ENCODE results near the gene PSMD11.
A peak's percentile ranks its signal among the peaks of the same experiment; 100 is the strongest.
"Not testable (repeated sequence)": the region's sequence is repeated elsewhere in the genome, so short reads cannot be mapped to it uniquely, and the experiment has no call there.

Gene PSMD11

DNA sequence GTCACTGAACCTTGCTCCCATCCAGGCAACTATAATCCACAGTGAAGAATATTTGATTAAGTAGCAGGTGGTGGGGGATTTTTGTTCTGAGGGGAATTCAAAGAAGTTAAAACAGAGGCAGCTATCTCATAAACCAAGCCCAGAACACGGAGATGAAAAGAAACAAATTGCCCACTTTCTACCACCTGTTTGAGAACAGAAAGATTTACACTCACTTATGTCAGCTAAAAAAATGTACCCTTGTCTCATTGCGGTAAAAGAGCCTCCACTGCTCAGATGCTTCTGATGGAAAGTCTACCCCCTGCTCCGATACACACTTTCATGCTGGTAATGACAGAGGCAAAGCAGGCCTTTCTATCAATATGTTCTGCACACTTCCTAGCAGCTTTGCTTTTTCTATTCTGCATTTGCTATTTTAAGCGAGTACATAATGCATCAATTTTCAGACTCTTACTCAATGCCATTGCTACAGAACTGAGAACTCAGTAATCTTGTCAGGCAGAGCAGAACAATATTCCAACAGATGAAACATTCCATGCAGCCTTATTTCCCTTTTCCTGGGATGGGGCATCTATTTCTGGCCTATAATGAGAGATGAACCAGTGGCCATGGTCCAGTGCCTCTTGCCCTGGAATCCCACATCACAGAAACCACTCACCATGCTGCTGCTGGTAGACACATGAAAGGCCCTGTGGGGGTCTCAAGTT is 71.5 kb downstream of the PSMD11 start:
- no peak for DNase-seq (ENCODE audit: low spot score)

DNA sequence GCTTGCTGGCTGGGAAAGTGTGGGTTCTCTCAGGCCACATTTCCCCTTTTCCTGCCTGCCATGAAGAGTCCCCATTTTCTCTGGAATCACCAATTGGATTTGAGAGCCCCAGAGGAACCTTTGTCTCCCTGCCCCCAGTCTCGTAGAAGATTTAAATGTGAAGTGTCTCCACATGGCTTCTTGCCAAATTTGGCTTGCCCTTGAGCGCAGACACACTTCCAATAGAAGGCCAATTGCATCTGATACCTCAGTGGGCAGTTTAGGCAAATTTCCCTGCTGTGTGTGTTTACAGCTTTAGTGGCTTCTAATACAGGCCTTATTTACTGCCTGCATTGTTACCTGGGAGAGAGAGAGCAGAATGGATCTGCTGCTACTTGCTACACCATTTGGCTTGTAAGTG is 72.1 kb downstream of the PSMD11 start:
- no peak for DNase-seq (ENCODE audit: low spot score)

DNA sequence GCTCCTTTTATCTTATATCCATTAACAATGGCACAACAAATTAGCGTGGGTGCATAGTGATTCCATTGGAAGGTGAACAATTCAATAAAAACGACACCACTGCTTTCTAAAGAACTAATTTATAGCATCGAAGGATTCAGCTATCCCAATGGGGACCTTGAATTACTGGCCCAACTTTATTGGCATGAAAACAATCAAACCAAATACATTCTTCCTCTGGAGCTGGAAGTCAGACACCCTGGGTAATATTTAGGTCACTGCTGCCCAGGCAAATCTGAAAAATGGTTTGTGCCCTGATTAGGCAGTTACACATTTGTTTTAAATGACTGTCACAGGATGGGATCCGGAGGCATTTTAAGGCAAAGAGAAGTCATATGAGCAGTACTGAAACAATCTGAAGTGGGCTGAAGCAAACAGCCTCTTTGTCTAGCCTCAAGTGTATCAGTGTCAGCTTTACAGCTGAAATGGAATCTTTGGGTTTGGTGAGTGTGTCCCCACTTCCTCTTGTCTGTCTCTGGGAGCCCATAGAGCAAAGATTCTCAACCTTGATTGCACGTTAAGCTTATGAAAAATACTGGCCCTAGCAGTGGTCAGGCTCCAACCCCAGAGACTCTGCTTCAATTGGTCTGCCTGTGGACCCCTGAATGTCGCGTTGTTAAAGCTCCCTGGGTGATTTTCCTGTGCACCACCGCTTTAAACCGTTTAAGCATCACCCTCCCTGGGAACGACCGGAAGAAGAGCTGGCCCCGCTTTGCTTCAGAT is 72.8 kb downstream of the PSMD11 start:
- DNase-seq (ENCODE audit: low spot score), result no peak

DNA sequence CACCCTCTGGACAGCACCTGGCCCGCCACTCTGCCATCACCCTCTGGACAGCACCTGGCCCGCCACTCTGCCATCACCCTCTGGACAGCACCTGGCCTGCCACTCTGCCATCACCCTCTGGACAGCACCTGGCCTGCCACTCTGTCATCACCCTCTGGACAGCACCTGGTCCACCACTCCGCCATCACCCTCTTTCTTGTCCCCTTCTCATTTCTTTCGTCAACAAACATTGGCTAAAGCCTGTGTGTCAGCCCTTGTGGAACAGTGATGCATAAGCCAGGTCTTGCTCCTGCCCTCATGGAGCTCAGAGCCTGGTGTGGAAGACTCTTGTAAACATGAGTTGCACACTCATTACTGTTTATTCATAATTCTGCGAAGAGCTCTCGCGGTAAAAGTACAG is 73.7 kb downstream of the PSMD11 start:
- DNase-seq (ENCODE audit: low spot score), result no peak

DNA sequence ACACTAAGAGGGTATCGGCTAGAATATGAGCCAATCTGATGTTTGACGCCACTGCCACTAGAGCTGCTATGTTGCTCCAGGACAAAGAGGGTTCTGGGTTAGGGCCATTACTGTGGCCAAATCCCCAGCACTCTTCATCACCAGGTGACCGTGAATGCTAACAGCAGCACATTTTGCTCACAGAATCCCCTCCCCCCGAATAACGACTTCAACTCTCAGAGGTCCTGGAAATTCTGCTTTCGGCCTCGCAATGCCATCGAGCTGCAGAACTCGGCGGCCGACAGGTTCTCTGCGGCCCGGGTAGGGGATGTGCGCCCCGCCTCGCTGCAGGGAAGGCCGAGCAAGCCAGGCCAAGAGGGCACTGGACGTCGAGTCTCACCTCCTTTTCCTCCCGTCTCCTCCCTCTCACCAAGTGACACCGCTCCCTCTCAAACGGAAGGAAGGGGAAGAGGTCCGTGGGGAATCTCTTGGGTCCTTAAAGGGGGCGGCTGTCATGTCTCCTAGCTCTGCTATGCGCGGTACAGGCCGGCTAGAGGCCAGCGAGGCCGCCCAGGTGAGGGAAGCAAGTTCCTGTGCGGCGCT is 74.4 kb downstream of the PSMD11 start:
- DNase-seq (ENCODE audit: low spot score), result no peak

DNA sequence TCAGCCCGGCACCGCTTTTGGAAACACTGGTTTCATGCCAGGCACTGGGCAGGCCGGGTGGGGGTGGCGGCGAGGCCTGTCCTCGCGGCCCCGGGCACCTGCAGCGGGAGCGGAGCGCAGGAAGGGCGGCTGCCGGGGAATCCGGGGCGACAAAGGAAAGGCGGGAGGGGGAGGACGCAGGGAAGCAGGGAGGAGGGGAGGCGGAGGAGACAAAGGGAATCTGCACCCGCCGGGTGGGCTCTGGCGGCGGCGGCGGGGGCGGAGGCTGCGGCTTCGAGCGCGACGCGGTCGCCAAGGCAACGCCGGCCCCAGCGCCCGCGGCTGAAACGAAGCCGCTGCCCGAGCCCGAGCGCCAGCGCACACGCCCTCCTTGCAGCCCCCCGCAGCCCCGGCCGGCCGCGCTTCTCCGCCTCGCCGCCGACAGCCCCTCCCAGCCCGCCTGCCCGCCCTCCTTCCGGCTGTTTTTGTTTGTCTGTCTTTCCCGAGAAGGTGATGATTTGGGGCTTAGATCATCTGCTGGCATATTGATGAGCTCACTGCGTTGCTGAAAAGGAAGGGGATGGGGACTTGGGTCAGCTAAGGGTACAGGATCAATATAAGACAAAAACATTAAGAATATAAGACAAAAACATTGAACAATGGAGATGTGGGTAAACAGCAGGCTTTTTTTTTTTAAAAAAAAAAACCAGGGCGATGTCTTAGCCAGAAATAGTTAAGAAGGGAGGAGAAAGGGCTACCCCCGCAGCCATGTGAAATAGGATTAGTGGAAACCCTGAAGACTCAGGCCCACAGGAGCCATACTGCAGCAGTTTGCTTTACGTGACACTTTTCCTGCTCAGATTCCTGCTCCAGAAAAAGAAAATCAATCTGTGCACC is 75.2 kb downstream of the PSMD11 start:
- peak; percentile 55 for DNase-seq (ENCODE audit: low spot score)

DNA sequence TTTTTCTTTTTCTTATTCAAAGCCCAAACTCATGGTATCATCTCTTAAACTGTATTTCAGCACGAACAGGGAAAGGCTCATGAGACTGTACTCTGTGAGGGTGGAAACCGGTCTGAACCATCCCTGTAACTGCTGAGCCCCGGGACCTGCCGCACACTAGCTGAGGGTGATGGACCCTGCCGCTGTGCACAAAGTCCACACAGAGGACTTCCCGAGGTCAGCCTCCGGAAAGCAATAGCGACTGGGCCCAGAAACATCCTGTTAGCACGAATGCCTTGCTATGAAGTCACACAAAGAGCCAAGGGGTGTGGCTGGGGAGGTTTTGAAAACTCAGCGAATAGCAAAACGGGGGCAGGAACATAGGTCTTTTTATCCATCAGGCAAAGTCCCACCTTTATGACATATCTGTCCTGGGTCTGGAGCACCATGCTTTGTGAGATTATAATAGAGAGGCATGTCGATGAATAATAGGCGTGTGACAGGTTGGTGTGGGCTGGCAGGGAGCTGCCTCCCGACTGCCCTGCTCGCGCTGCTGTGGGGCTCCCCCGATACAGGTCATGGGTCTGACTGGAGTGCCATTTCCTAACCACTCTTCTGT is 75.9 kb downstream of the PSMD11 start:
- peak; percentile 42 for DNase-seq (ENCODE audit: low spot score)

DNA sequence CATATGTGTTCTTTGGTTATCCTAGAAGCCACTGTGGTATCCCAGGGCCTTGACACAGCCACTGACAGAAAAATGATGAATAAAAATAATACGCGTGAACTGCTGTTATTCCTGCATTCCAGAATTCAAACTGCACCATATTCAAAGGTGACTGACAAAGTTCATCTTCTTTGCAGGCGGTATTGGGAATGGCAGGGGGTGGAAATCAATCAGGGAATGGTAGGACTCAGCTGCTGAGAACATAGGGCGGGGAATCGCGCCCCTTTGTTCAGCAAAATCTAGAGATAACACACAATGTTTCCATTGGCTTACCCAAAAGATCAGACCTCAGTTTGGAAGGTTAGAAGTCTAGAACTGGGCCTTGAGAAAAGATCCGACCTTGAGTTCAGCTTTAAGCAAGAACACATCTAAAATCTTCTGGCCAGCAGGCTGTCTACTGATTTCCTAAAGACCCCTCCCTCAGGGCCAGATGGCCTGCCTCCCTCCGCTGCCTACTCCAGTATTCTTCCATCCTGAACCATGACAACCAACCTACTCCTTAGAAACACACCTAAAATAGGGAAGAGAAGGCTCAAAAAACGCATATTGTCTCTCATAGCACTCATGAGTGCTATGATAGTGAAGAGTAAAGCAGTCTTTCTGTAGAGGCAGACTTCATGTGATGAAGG is 76.6 kb downstream of the PSMD11 start:
- no peak for DNase-seq (ENCODE audit: low spot score)

DNA sequence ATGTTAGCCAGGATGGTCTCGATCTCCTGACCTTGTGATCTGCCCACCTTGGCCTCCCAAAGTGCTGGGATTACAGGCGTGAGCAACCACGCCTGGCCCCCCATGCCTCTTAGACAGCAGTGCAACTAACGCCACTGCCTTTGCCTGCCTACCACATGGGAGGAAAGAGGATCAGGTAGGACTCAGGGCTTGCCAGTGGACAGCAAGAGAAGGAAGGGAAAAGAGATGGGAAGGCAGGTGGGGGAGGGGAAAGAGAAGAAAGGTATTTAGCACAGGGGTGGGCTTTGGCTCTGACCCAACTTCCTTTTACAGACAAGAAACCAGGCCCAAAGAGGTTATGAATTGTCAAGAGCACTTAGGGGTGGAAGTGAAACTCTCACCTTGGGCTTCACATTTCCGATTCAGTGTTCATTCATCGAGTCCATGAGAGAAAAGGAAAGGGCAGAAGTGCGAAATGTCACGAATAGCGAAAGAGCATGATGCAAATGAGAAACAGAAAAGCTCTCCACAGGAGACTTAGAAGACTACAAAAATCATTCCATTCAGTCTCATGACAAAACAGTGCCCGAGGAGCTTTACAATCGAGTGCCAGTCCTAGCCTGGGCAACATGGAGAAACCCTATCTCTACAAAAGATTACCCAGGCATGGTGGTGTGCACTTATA is 78.8 kb downstream of the PSMD11 start:
- DNase-seq (ENCODE audit: low spot score), result peak; percentile 76

DNA sequence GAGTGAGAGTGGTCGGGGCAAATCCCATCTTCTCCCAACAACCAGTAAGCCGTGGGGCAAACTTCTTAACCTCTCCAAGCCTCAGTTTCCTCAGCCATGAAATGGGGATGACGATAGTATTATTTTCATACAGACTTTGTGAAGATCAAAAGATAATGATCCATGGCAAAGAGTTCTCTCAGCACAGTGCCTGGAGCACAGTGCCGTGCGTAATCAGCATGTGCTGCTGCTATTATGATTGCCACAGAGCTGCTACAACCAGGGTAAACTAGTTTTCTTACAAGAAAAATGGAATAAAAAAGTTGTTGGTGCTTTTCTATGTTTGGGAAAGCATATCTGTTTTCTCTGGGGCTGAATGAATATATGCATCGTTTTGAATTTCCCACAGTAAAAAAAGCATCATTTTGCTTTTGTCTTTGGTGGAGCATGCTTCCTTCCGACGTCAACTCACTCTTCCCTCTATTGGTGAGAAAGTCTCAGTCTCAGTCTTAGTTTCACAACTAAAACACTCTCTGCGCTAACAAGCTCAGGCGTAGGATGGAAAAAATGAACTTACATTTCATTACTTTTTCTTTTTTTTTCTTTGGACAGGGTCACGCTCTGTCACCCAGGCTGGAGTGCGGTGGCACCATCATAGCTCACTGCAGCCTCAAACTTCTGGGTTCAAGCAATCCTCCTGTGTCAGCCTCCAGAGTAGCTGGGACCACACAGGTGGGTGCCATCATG is 79.7 kb downstream of the PSMD11 start:
- peak; percentile 67 for DNase-seq (ENCODE audit: low spot score)

DNA sequence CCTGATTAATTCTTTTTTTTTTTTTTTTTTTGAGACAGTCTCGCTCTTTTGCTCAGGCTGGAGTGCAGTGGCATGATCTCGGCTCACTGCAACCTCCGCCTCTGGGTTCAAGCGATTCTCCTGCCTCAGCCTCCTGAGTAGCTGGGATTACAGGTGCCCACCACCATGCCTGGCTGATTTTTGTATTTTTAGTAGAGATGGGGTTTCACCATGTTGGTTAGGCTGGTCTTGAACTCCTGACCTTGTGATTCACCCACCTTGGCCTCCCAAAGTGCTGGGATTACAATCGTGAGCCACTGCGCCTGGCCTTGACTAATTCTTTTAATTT is 80.2 kb downstream of the PSMD11 start:
- not testable (repeated sequence) for DNase-seq (ENCODE audit: low spot score)

DNA sequence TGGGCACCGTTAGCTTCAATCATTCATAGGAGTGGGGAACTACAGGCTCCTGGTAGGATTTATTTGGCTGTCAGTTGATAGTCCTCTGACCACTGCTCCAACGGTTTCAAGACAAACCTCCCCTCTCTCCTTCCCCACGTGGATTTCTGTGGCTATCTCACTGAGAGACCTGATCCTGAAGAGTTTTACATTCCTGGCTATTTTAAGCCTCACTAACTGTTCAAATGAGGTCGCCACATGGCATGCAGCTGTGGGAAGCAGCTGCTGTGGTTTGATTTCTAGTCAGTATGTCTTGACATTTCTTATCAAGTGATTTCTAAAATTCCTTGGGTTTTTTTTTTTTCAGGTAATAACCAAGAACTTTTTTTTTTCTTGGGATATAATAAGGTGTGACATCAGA is 80.8 kb downstream of the PSMD11 start:
- DNase-seq (ENCODE audit: low spot score), result no peak

DNA sequence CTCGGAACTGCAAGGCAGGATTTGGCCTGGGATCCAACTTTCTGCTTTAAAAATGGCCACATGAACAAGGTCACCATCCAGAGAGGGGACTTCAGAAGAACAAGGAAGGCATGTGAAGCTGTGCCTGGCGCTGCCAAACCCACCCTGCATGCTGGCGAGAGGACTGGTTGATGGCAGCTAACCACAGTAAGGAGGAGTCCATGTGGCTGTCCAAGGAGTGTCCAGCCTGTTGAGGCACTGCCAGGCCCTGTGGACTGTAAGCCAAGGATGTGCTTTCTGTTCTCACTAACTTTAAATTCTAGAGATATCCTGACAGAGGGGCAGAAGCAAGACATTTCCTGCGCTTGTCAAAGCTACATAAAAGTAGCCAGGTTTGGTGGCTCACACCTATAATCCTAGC is 82.8 kb downstream of the PSMD11 start:
- DNase-seq (ENCODE audit: low spot score), result no peak

DNA sequence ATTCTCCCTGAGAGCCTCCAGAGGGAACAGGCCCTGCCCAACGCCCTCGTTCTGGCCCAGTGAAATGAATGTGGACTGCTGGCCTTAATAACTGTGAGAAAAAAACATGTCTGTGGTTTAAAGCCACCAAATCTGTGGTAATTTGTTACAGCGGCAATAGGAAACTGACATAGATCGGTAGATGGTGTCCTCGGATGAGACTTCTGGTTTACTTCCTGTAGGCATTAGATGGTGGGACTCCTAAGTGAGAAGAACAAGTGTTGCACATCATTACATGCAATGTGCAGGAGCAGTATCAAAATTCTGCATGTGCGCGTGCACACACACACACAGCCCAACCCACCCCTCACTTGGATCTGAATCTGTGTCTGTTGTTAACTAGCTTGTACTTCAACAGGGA is 84.5 kb downstream of the PSMD11 start:
- DNase-seq (ENCODE audit: low spot score), result no peak

DNA sequence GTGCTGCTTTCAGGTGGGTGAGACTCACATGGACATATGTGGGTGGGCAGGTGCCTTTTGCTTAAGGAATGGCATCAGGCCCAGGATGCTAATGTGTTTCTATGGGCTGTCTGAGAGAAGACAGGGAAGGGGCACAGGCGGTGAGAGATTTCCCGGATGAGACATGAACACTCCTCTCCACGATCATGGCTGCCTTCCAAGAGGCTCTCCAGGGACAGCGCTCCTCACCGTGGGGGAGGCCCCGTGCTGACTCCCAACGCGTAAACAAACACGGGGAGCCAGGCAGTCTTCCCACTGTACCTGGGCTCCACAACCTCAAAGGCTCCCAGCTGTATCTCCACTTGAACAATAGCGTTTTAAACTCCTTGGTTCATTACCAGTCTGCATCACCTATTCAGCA is 85.3 kb downstream of the PSMD11 start:
- DNase-seq (ENCODE audit: low spot score), result no peak
